Measurements from ENCODE around the gene TLCD3A.
"Not testable (repeated sequence)": the region's sequence is repeated elsewhere in the genome, so short reads cannot be mapped to it uniquely, and the experiment has no call there.

TLCD3A gene

GRCh38 chr17:752002-752619 is 19.7 kb downstream of the TLCD3A start, which contains the start of gene GEMIN4:
GEMIN4 (minus strand) TSS chr17:752264; CDS start chr17:752142, 122 bp downstream.
- ATAC-seq (peak; percentile 92), DNase-seq (peak; percentile 98 to 100)
- peaks cover 7 to 10% of the 10 kb centered on the region in 2 donors for H3K9me3 Mint-ChIP-seq
- no peaks in the 10 kb centered on the region for H3K27me3 Mint-ChIP-seq
- H3K27ac Mint-ChIP-seq: peak within 1 kb of the TSS; percentile 97 to 99
- peak within 1 kb of the TSS; percentile 93 to 99 for H3K4me3 Mint-ChIP-seq
- peaks cover 46% of the 10 kb centered on the region for H3K4me1 Mint-ChIP-seq

GRCh38 chr17:752620-753219 is 20.3 kb downstream of the TLCD3A start:
- ATAC-seq (peak; percentile 21), DNase-seq (peak in 1 of 2 donors; percentile 45)
- Mint-ChIP-seq H3K4me1 (peaks cover 42% of the 10 kb centered on the region), H3K9me3 (peaks cover 7 to 10% of the 10 kb centered on the region in 2 donors), H3K27me3 (no peaks in the 10 kb centered on the region), H3K27ac (peak overlapping the region; percentile 97), H3K4me3 (peak overlapping the region; percentile 93 to 99)

- peaks cover 4 to 7% of the 10 kb centered on the region in 2 donors for H3K9me3 Mint-ChIP-seq
- DNase-seq: no peak
- H3K4me1 Mint-ChIP-seq: peaks cover 35% of the 10 kb centered on the region
- H3K27me3 Mint-ChIP-seq: no peaks in the 10 kb centered on the region
- no peak for ATAC-seq
- H3K27ac Mint-ChIP-seq: peak overlapping the region; percentile 4 to 59
- peak overlapping the region; percentile 53 to 62 for H3K4me3 Mint-ChIP-seq
Observed at GRCh38 chr17:753418-753817, 21.0 kb downstream of the TLCD3A start.

GRCh38 chr17:755319-755961 is 23.0 kb downstream of the TLCD3A start:
- ATAC-seq, H3K9me3 Mint-ChIP-seq, H3K27ac Mint-ChIP-seq, DNase-seq, H3K27me3 Mint-ChIP-seq, H3K4me3 Mint-ChIP-seq: not testable (repeated sequence)
- H3K4me1 Mint-ChIP-seq: peaks cover 22% of the 10 kb centered on the region

- not testable (repeated sequence) for H3K27me3 Mint-ChIP-seq, H3K27ac Mint-ChIP-seq, H3K9me3 Mint-ChIP-seq, DNase-seq, H3K4me3 Mint-ChIP-seq, ATAC-seq
- peaks cover 16% of the 10 kb centered on the region for H3K4me1 Mint-ChIP-seq
Observed at GRCh38 chr17:756010-756567, 23.7 kb downstream of the TLCD3A start.

- H3K27me3 Mint-ChIP-seq: no peaks in the 10 kb centered on the region
- DNase-seq: no peak
- no peak overlapping the region for H3K4me3 Mint-ChIP-seq
- ATAC-seq: no peak
- H3K27ac Mint-ChIP-seq: no peak overlapping the region
- H3K4me1 Mint-ChIP-seq: no peaks in the 10 kb centered on the region
- H3K9me3 Mint-ChIP-seq: no peaks in the 10 kb centered on the region
Observed at GRCh38 chr17:759964-760363, 27.6 kb downstream of the TLCD3A start.

- Mint-ChIP-seq H3K27ac (no peak overlapping the region), H3K4me3 (no peak overlapping the region), H3K4me1 (no peaks in the 10 kb centered on the region), H3K27me3 (no peaks in the 10 kb centered on the region), H3K9me3 (no peaks in the 10 kb centered on the region)
- DNase-seq (no peak), ATAC-seq (no peak)
Observed at GRCh38 chr17:760371-760770, 28.0 kb downstream of the TLCD3A start.

- no peaks in the 10 kb centered on the region for H3K27me3 Mint-ChIP-seq
- H3K9me3 Mint-ChIP-seq: no peaks in the 10 kb centered on the region
- ATAC-seq: no peak
- H3K4me1 Mint-ChIP-seq: no peaks in the 10 kb centered on the region
- H3K27ac Mint-ChIP-seq: peak overlapping the region in 1 of 2 donors; percentile 16
- DNase-seq: no peak
- H3K4me3 Mint-ChIP-seq: no peak overlapping the region
Observed at GRCh38 chr17:767076-767475, 34.7 kb downstream of the TLCD3A start.

GRCh38 chr17:773016-773415 is 40.6 kb downstream of the TLCD3A start:
- DNase-seq: no peak
- peak overlapping the region in 1 of 2 donors; percentile 65 for H3K4me3 Mint-ChIP-seq
- peaks cover 22% of the 10 kb centered on the region for H3K4me1 Mint-ChIP-seq
- no peak for ATAC-seq
- H3K27me3 Mint-ChIP-seq: no peaks in the 10 kb centered on the region
- no peaks in the 10 kb centered on the region for H3K9me3 Mint-ChIP-seq
- H3K27ac Mint-ChIP-seq: no peak overlapping the region

- peaks cover 25% of the 10 kb centered on the region for H3K4me1 Mint-ChIP-seq
- H3K27ac Mint-ChIP-seq: peak overlapping the region; percentile 81 to 93
- no peaks in the 10 kb centered on the region for H3K27me3 Mint-ChIP-seq
- no peaks in the 10 kb centered on the region for H3K9me3 Mint-ChIP-seq
- no peak for DNase-seq
- peak overlapping the region; percentile 60 to 65 for H3K4me3 Mint-ChIP-seq
- ATAC-seq: peak; percentile 66
Observed at GRCh38 chr17:773467-774312, 41.3 kb downstream of the TLCD3A start.

- H3K27ac Mint-ChIP-seq: peak overlapping the region; percentile 81 to 93
- no peaks in the 10 kb centered on the region for H3K27me3 Mint-ChIP-seq
- DNase-seq (no peak), ATAC-seq (no peak)
- H3K4me3 Mint-ChIP-seq: peak overlapping the region; percentile 60 to 65
- H3K9me3 Mint-ChIP-seq: no peaks in the 10 kb centered on the region
- peaks cover 28% of the 10 kb centered on the region for H3K4me1 Mint-ChIP-seq
Observed at GRCh38 chr17:774313-774584, 41.9 kb downstream of the TLCD3A start.

GRCh38 chr17:778096-778495 is 45.7 kb downstream of the TLCD3A start:
- H3K27ac Mint-ChIP-seq: no peak overlapping the region
- peaks cover 38% of the 10 kb centered on the region for H3K4me1 Mint-ChIP-seq
- H3K4me3 Mint-ChIP-seq: no peak overlapping the region
- no peak for DNase-seq
- no peaks in the 10 kb centered on the region for H3K9me3 Mint-ChIP-seq
- no peak for ATAC-seq
- no peaks in the 10 kb centered on the region for H3K27me3 Mint-ChIP-seq

- peak; percentile 92 to 96 for DNase-seq
- Mint-ChIP-seq H3K4me1 (peaks cover 42% of the 10 kb centered on the region), H3K9me3 (no peaks in the 10 kb centered on the region), H3K27ac (peak within 1 kb of the TSS; percentile 94 to 97), H3K4me3 (peak within 1 kb of the TSS; percentile 95 to 98), H3K27me3 (no peaks in the 10 kb centered on the region)
- ATAC-seq: peak; percentile 98
Observed at GRCh38 chr17:781805-782731, 49.7 kb downstream of the TLCD3A start, which contains the start of the genes GLOD4 and MRM3. GLOD4 (minus strand) TSS chr17:782280; CDS start chr17:782255, 25 bp downstream. MRM3 (plus strand) TSS chr17:782353; CDS start chr17:782379, 26 bp downstream.

GRCh38 chr17:784143-784542 is 51.7 kb downstream of the TLCD3A start:
- Mint-ChIP-seq H3K27ac (peak overlapping the region in 1 of 2 donors; percentile 69), H3K4me3 (peak overlapping the region; percentile 95 to 98)

More at GRCh38 chr17:784143-784542, 51.7 kb downstream of the TLCD3A start:
- DNase-seq: no peak
- peaks cover 36% of the 10 kb centered on the region for H3K4me1 Mint-ChIP-seq
- H3K27me3 Mint-ChIP-seq: no peaks in the 10 kb centered on the region
- H3K9me3 Mint-ChIP-seq: no peaks in the 10 kb centered on the region
- ATAC-seq: no peak
